HepG2 (cell line): ENCODE data around the gene TXN. TPM values are rescaled to one million over a fixed set of nuclear protein-coding genes. Genes with fewer than 3 reads are reported as not detected.

ENCODE experiments used
- ELF3 ChIP-seq: IDR thresholded peaks from 2 replicates; pipeline ENCODE4 v1.6.1; 2016; ENCODE audit warnings: missing genetic modification reagents, missing compliant biosample characterization
- HOXA9 ChIP-seq: sonication (generic); formaldehyde crosslinking; IDR thresholded peaks from 2 replicates; pipeline ENCODE4 v1.8.1; 2022; ENCODE audit warnings: missing genetic modification reagents, mild to moderate bottlenecking, moderate library complexity, borderline replicate concordance
- MAZ ChIP-seq, 2 experiments: sonication (generic) in 1 of 2; formaldehyde crosslinking in 1 of 2; IDR thresholded peaks; 2 replicates each; pipeline versions ENCODE4 v1.5.0 to v1.6.1; 2012 to 2020; ENCODE audit warnings: low read depth in 2 of 2, mild to moderate bottlenecking in 2 of 2, borderline replicate concordance in 1 of 2, improper control_type of control experiment in 1 of 2, low read length in 1 of 2, missing genetic modification reagents in 1 of 2, moderate library complexity in 1 of 2
- PAX8 ChIP-seq: sonication (generic); formaldehyde crosslinking; IDR thresholded peaks from 2 replicates; pipeline ENCODE4 v1.8.0; 2022; ENCODE audit warnings: mild to moderate bottlenecking, missing genetic modification reagents, borderline replicate concordance
- POGZ ChIP-seq: sonication (generic); formaldehyde crosslinking; IDR thresholded peaks from 2 replicates; pipeline ENCODE4 v1.4.0; 2020; ENCODE audit warnings: mild to moderate bottlenecking, missing genetic modification reagents
- RAD51 ChIP-seq: fragments of 450-650 bp; IDR thresholded peaks from 2 replicates; pipeline ENCODE4 v1.6.1; 2016; ENCODE audit warnings: borderline replicate concordance
- SRY ChIP-seq: sonication (generic); formaldehyde crosslinking; IDR thresholded peaks from 2 replicates; pipeline ENCODE4 v1.8.0; 2022; ENCODE audit warnings: mild to moderate bottlenecking, missing genetic modification reagents
- TBX2 ChIP-seq: sonication (generic); formaldehyde crosslinking; IDR thresholded peaks from 2 replicates; pipeline ENCODE4 v1.5.0; 2020; ENCODE audit warnings: missing genetic modification reagents, mild to moderate bottlenecking, borderline replicate concordance
- TCF12 ChIP-seq, 2 experiments: fragments of 450-650 bp in 1 of 2; sonication (generic) in 1 of 2; formaldehyde crosslinking in 1 of 2; IDR thresholded peaks; 2 replicates each; pipeline versions ENCODE4 v1.6.1 to v1.8.0; 2017 to 2022; ENCODE audit warnings: antibody characterized with exemption in 1 of 2, mild to moderate bottlenecking in 1 of 2, missing genetic modification reagents in 1 of 2, moderate library complexity in 1 of 2
- ZNF326 ChIP-seq: sonication (generic); formaldehyde crosslinking; IDR thresholded peaks from 2 replicates; pipeline ENCODE4 v1.4.0; 2020; ENCODE audit warnings: missing genetic modification reagents, borderline replicate concordance
- ZNF350 ChIP-seq: sonication (generic); formaldehyde crosslinking; IDR thresholded peaks from 2 replicates; pipeline ENCODE4 v1.4.0; 2020; ENCODE audit warnings: mild to moderate bottlenecking, low read depth, missing genetic modification reagents, borderline replicate concordance
- ZNF605 ChIP-seq: sonication (generic); formaldehyde crosslinking; IDR thresholded peaks from 2 replicates; pipeline ENCODE4 v1.8.0; 2022; ENCODE audit warnings: mild to moderate bottlenecking, missing genetic modification reagents
- ZSCAN20 ChIP-seq: sonication (generic); formaldehyde crosslinking; IDR thresholded peaks from 2 replicates; pipeline ENCODE4 v1.4.0; 2020; ENCODE audit warnings: missing genetic modification reagents, mild to moderate bottlenecking, borderline replicate concordance
- polyA plus RNA-seq, 8 experiments: library from polyadenylated mRNA; depleted of rRNA in 3 of 8; stranded (reverse) in 7 of 8; unstranded in 1 of 8; fragments of >200 nt; fragmentation: Illumina TruSeq in 4 of 8; extraction: Trizol in 4 of 8; gene quantifications; 2 replicates each; pipeline versions ENCODE4 v1.2.1 to v1.2.3, GENCODE V29; 2011 to 2016; ENCODE audit warnings: low read depth in 4 of 8, missing spikeins in 1 of 8, mixed read lengths in 1 of 8; ENCODE audit not compliant: insufficient read depth in 1 of 8
- total RNA-seq, 5 experiments: library from RNA; depleted of rRNA; stranded (reverse); fragments of >200 nt; fragmentation: Illumina TruSeq; extraction: Trizol; gene quantifications; 2 replicates each; pipeline ENCODE4 v1.2.3, GENCODE V29; 2016; ENCODE audit warnings: low read depth in 1 of 5
- TF ChIP-seq, protein P1 (sequence below): sonication (generic); formaldehyde crosslinking; IDR thresholded peaks from 2 replicates; pipeline ENCODE4 v1.4.0; 2020; ENCODE audit warnings: missing genetic modification reagents
- TF ChIP-seq, protein P2 (sequence below): sonication (generic); formaldehyde crosslinking; IDR thresholded peaks from 2 replicates; pipeline ENCODE4 v1.4.0; 2020; ENCODE audit warnings: missing genetic modification reagents, borderline replicate concordance

Gene TXN
- total and polyA plus RNA-seq, 2 of the 13 experiments (the other 11 are each of a cell fraction or from before 2014, with no cell fraction given), result 364 to 470 TPM

DNA sequence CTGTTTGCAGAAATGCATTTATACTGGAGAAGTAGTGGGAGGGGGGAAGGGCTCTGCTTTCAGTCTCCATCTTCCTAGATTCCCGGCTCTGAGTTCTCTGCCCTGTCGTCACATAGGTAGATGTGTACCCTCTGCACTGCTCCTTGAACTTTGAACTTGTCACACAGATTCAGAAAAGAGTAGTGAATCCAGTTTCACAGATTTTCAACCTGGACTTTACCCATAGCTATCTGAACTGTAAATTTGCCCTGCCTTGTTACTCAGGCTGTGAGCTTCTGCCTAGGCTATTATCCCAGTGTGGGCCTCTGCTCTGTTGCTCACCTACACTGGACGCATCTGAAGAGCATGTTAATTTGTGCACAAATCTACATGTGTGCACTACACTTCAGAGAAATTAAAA is 35.5 kb downstream of the TXN start (continued):
- TF ChIP-seq ZSCAN20 (0 out of 2 replicates have a peak, but pooled peaks have one; percentile 54), SRY (CRISPR knock-in tag) (no peak; the same call in 1 of the 2 replicates), ZNF605 (CRISPR knock-in tag) (peak; percentile 49; the same call in 1 of the 2 replicates), HOXA9 (peak; percentile 33; the same call in 1 of the 2 replicates), POGZ (CRISPR knock-in tag) (peak; percentile 92), MAZ (IDR thresholded peaks at IDR 0.05; ENCODE audit: borderline replicate concordance, low read depth, low read length) (no peak), MAZ (CRISPR knock-in tag; IDR thresholded peaks at IDR 0.05; ENCODE audit: low read depth) (peak; percentile 62; the same call in 1 of the 2 replicates), TCF12 (IDR thresholded peaks at IDR 0.05) (no peak), TCF12 (CRISPR knock-in tag; IDR thresholded peaks at IDR 0.05) (no peak), ZNF326 (CRISPR knock-in tag) (no peak), RAD51 (no peak), PAX8 (CRISPR knock-in tag) (no peak), TBX2 (CRISPR knock-in tag) (peak; percentile 89), ELF3 (peak; percentile 66; the same call in 1 of the 2 replicates), ZNF350 (CRISPR knock-in tag) (peak; percentile 40; the same call in 1 of the 2 replicates)
- TF ChIP-seq, protein P1, sequence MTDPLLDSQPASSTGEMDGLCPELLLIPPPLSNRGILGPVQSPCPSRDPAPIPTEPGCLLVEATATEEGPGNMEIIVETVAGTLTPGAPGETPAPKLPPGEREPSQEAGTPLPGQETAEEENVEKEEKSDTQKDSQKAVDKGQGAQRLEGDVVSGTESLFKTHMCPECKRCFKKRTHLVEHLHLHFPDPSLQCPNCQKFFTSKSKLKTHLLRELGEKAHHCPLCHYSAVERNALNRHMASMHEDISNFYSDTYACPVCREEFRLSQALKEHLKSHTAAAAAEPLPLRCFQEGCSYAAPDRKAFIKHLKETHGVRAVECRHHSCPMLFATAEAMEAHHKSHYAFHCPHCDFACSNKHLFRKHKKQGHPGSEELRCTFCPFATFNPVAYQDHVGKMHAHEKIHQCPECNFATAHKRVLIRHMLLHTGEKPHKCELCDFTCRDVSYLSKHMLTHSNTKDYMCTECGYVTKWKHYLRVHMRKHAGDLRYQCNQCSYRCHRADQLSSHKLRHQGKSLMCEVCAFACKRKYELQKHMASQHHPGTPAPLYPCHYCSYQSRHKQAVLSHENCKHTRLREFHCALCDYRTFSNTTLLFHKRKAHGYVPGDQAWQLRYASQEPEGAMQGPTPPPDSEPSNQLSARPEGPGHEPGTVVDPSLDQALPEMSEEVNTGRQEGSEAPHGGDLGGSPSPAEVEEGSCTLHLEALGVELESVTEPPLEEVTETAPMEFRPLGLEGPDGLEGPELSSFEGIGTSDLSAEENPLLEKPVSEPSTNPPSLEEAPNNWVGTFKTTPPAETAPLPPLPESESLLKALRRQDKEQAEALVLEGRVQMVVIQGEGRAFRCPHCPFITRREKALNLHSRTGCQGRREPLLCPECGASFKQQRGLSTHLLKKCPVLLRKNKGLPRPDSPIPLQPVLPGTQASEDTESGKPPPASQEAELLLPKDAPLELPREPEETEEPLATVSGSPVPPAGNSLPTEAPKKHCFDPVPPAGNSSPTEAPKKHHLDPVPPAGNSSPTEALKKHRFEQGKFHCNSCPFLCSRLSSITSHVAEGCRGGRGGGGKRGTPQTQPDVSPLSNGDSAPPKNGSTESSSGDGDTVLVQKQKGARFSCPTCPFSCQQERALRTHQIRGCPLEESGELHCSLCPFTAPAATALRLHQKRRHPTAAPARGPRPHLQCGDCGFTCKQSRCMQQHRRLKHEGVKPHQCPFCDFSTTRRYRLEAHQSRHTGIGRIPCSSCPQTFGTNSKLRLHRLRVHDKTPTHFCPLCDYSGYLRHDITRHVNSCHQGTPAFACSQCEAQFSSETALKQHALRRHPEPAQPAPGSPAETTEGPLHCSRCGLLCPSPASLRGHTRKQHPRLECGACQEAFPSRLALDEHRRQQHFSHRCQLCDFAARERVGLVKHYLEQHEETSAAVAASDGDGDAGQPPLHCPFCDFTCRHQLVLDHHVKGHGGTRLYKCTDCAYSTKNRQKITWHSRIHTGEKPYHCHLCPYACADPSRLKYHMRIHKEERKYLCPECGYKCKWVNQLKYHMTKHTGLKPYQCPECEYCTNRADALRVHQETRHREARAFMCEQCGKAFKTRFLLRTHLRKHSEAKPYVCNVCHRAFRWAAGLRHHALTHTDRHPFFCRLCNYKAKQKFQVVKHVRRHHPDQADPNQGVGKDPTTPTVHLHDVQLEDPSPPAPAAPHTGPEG (CRISPR knock-in tag), result no peak
- TF ChIP-seq, protein P2, sequence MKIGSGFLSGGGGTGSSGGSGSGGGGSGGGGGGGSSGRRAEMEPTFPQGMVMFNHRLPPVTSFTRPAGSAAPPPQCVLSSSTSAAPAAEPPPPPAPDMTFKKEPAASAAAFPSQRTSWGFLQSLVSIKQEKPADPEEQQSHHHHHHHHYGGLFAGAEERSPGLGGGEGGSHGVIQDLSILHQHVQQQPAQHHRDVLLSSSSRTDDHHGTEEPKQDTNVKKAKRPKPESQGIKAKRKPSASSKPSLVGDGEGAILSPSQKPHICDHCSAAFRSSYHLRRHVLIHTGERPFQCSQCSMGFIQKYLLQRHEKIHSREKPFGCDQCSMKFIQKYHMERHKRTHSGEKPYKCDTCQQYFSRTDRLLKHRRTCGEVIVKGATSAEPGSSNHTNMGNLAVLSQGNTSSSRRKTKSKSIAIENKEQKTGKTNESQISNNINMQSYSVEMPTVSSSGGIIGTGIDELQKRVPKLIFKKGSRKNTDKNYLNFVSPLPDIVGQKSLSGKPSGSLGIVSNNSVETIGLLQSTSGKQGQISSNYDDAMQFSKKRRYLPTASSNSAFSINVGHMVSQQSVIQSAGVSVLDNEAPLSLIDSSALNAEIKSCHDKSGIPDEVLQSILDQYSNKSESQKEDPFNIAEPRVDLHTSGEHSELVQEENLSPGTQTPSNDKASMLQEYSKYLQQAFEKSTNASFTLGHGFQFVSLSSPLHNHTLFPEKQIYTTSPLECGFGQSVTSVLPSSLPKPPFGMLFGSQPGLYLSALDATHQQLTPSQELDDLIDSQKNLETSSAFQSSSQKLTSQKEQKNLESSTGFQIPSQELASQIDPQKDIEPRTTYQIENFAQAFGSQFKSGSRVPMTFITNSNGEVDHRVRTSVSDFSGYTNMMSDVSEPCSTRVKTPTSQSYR (CRISPR knock-in tag), result peak; percentile 84
